NCI-H2029 treated with DMSO at 0.1 percent for 48 hours (cell line): Measurements from ENCODE around the gene RAB3IP.
"Not testable (repeated sequence)": the region's sequence is repeated elsewhere in the genome, so short reads cannot be mapped to it uniquely, and the experiment has no call there.

ENCODE experiments used
- DNase-seq: peaks from one replicate; lab custom pipeline; 2025; lab: John Stamatoyannopoulos, UW

Gene RAB3IP

DNA sequence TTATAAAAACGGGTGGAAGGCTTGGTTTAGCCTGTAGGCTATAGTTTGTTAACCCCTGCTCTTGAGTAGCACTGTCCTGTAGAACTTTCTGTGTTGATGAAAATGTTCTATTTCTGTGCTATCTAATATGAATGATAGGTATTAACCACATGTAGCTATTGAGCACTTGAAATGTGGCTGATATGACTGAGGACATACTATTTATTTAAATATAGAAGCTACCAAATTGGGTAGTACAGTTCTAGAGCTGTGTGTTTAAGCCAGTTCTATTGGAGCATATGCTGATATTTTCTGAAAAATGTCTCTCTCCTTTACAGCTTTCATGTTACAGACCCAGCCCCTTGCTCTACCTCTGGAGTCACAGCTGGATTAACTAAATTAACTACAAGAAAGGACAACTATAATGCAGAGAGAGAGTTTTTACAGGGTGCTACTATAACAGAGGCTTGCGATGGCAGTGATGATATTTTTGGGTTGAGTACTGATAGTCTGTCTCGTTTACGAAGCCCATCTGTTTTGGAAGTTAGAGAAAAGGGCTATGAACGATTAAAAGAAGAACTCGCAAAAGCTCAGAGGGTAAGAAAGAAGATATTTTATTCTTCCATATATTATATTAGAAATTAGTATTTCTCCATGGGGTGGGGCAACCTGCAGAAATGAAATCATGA, 17.6 kb downstream of the RAB3IP start:
- DNase-seq = no peak

- DNase-seq = no peak
Measured at GRCh38 chr12:69758105-69758504, 19.4 kb downstream of the RAB3IP start.

DNA sequence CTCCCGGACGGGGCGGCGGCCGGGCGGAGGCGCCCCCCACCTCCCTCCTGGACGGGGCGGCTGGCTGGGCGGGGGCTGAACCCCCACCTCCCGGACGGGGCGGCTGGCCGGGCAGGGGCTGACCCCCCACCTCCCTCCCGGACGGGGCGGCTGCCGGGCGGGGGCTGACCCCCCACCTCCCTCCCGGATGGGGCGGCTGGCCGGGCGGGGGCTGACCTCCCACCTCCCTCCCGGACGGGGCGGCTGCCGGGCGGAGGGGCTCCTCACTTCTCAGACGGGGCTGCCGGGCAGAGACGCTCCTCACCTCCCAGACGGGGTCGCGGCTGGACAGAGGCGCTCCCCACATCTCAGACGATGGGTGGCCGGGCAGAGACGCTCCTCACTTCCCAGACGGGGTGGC, 20.9 kb downstream of the RAB3IP start:
- DNase-seq = not testable (repeated sequence)

DNA sequence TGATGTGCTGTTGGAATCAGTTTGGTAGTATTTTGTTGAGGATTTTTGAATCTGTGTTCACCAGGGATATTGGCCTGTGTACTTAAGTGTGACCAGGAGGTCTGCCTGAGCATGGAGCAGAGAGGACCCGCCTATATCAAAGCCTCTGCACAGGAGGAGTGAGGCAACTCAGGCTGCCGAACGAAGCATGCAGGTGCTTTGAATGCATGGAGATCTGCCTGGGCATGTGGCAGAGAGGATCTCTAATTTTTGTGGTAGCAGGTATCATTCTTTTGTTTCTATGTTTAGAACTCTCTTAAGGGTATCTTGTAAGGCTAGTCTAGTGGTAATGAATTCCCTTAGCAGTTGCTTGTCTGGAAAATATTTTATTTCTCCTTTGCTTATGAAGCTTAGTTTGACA, 26.9 kb downstream of the RAB3IP start:
- no peak for DNase-seq

DNA sequence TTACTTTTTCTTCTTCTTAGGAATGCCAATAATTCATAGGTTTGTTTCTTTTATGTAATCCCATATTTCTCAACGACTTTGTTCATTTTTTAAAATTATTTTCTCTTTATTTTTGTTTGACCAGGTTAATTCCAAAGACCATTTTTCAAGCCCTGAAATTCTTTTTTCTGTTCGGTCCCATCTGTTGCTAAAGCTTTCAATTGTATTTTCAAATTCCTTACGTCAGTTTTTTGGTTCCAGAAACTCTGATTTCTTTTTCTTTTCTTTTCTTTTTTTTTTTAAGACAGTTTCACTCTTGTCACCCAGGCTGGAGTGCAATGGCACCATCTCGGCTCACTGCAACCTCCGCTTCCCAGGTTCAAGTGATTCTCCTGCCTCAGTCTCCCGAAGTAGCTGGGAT, 27.6 kb downstream of the RAB3IP start:
- DNase-seq = no peak

DNA sequence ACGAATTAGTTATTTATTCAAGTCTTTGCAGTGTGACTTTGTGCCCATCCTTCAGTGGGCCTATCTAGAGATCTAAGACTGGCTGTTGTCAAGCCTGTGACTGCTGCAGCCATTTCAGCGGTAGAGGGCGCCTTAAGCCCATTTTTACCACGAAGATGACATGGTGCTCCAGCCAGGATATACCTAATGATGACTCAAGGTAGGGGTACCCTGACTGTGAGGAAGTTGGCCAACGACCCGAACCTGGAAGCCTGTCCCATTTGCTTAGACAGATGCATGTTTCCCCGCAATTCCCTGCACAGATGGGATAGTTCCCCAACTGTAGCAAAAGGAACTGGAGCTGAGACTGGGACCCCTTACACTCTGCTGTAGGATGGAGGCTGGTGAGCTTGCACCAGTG, 41.3 kb downstream of the RAB3IP start:
- DNase-seq = no peak

GRCh38 chr12:69783365-69783764, 44.7 kb downstream of the RAB3IP start:
- DNase-seq = no peak

GRCh38 chr12:69789351-69789750, 50.7 kb downstream of the RAB3IP start:
- no peak for DNase-seq

DNA sequence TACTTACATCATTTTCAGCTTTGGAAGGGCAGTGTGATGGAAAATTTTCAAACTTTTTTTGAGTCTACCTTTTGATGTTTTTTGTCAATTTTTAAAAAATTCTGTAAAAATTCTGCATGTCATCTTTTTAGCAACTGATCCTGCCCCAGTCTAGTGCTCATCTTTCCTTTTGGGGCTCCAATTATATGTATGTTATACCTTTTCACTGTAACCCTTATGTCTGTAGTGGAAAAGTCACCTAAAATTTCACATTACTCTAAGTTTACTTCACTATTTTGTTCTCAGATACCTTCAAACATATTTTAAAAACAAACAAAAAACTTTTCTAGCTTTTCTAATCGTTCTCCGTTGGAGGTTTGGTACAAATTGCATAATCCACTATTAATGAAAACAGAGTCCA, 53.9 kb downstream of the RAB3IP start:
- no peak for DNase-seq

DNA sequence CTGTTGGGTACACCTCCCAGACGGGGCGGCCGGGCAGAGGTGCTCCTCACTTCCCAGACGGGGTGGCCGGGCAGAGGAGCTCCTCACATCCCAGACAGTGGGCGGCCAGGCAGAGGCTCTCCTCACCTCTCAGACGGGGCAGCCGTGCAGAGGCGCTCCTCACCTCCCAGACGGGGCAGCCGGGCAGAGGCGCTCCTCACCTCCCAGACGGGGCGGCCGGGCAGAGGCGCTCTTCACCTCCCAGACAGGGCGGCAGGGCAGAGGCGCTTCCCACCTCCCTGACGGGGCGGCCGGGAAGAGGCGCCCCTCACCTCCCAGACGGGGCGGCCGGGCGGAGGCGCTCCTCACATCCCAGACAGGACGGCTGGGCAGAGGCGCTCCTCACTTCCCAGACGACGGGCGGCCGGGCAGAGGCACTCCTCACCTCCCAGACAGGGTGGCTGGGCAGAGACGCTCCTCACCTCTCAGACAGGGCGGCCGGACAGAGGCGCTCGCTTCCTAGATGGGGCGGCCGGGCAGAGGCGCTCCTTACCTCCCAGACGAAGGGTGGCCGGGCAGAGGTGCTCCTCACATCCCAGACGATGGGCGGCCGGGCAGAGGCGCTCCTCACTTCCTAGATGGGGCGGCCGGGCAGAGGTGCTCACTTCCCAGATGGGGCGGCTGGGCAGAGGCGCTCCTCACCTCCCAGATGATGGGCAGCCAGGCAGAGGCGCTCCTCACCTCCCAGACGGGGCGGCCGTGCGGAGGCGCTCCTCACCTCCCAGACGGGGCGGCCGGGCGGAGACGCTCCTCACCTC, 68.6 kb downstream of the RAB3IP start:
- not testable (repeated sequence) for DNase-seq

DNA sequence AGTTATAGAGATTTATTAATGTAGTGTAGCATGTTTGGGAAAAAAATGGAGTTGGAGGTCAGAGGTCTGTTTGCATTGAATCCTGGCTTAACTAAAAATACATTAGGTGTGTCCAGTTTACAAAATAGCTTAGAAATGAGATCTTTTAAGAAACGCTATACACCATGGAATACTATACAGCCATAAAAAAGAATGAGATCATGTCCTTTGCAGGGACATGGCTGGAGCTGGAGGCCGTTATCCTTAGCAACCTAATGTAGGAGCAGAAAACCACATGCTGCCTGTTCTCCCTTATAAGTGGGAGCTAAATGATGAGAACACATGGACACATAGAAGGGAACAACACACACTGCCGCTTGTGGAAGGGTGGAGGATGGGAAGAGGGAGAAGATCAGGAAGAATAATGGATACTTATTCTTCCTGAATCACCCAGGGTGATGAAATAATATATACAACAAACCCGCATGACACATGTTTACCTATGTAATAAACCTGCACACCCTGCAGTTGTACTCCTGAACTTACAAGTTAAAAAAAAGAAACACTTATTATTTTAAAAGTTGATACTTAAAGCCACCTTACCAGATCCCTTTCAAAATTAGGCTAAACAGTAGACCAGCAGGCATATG, 72.3 kb downstream of the RAB3IP start:
- no peak for DNase-seq

DNA sequence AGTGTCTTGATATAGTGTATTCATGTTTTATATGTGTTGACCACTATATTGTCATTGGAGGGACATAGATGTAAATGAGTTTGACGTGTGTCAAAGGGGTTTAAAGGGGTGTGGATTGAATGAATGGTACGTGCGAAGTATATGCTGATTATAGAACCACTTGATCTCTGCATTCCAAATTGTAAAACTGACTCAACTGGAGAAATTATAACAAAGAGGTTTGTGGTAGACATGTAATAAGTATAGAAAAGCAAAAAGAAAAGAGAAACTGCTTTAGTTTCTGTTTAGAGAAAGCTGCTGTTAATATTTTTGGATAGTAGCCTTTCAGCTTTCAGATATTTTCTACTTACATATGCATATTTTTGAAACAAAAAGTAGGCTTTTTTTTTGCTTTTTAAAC, 77.4 kb downstream of the RAB3IP start:
- no peak for DNase-seq

- DNase-seq = no peak
Measured at GRCh38 chr12:69821032-69821455, 82.4 kb downstream of the RAB3IP start.

- peak; percentile 50 for DNase-seq
Measured at GRCh38 chr12:69821456-69822159, 82.9 kb downstream of the RAB3IP start.

- no peak for DNase-seq
Measured at GRCh38 chr12:69822201-69822860, 83.7 kb downstream of the RAB3IP start.

DNA sequence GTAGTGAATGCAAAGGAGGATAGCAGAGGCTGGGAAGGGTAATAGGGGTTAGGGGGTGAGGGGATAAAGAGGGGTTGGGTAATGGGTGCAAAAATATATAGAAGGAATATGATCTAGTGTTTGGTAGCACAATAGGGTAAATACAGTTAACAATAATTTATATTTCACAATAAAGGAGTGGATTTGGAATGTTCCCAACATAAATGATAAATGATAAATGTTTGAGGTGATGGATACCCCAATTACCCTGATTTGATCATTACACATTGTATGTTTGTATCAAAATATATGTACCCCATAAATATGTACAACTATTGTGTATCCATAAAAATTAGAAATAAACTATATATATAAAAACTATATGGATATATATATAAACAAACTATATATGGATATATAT, 85.4 kb downstream of the RAB3IP start:
- DNase-seq = no peak

DNA sequence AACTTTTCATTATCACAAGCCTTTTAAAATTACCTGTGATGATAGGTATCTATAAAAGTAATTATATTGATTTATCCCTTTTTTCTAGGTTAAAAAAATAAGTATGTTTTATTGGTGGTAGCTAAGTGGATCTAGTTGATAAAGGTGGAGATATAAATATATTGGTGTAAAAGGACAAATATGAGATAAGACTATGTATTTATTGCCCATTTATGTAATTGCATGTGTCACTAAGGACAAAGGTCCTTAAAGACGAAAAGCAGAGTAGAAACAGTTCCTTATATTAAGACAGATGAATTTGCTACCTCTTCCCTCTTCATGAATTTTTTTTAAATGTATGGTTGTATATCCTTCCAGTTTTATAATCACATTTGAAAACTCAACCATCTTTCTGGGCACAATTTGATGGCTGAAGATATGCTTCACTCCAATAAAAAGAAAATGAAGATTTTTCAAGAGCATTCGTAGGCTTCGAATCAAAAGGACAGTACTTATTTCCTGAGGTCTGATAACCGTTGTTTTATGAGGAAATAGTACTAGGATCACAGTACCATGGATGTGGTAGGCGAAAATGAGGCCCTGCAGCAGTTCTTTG, 86.4 kb downstream of the RAB3IP start, which contains the start of gene MYRFL:
Gene MYRFL, plus strand, starts transcription at position 262 of the 595 bp plus-strand sequence. Its CDS starts 291 bp downstream, at position 553.
- no peak for DNase-seq

GRCh38 chr12:69828897-69829296, 90.2 kb downstream of the RAB3IP start:
- no peak for DNase-seq

GRCh38 chr12:69833696-69834095, 95.0 kb downstream of the RAB3IP start:
- DNase-seq = no peak

DNA sequence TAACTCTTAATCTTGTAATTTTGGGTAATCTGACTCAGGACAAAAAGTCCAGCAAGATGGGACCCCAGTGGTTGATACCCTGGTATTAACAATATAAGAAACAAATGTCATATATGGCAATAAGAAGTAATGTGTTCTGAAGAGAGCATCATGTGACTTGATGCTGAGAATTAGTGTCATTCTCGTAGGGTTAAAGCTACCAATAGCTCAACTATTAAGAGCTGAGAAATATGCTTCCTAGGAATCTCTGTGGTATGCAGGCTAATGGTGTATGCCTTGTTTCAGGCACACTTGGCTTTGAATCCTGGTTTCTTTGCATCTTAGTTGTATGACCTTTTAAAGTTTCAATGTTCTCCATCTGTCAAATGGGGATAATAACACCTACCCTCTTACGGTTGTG, 95.5 kb downstream of the RAB3IP start:
- DNase-seq = no peak

GRCh38 chr12:69834576-69834975, 95.9 kb downstream of the RAB3IP start:
- DNase-seq = no peak
